OCI-LY1 (cell line): Measurements from ENCODE around the gene PGS1.

Source experiments
- EZH2 ChIP-seq: fragments of 200-600 bp; sonication (generic), shearing (Covaris generic); IDR thresholded peaks from 2 replicates; pipeline ENCODE4 v1.8.0; 2017; ENCODE audit warnings: borderline replicate concordance, mixed run types, mild to moderate bottlenecking, antibody characterized with exemption, low read length, moderate library complexity, mixed read lengths
- TF ChIP-seq, protein P1 (sequence below): fragments of 200-600 bp; sonication (generic), shearing (Covaris generic); IDR thresholded peaks from 2 replicates; pipeline ENCODE4 v1.5.1; 2017; ENCODE audit warnings: mild to moderate bottlenecking, antibody characterized with exemption, low read length, moderate library complexity, mixed read lengths

GRCh38 chr17:78458091-78458490 lies 79.6 kb downstream of the PGS1 start:
- TF ChIP-seq, protein P1, sequence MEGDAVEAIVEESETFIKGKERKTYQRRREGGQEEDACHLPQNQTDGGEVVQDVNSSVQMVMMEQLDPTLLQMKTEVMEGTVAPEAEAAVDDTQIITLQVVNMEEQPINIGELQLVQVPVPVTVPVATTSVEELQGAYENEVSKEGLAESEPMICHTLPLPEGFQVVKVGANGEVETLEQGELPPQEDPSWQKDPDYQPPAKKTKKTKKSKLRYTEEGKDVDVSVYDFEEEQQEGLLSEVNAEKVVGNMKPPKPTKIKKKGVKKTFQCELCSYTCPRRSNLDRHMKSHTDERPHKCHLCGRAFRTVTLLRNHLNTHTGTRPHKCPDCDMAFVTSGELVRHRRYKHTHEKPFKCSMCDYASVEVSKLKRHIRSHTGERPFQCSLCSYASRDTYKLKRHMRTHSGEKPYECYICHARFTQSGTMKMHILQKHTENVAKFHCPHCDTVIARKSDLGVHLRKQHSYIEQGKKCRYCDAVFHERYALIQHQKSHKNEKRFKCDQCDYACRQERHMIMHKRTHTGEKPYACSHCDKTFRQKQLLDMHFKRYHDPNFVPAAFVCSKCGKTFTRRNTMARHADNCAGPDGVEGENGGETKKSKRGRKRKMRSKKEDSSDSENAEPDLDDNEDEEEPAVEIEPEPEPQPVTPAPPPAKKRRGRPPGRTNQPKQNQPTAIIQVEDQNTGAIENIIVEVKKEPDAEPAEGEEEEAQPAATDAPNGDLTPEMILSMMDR = no peak
- no peak for TF ChIP-seq EZH2
